Esophagus muscularis mucosa (tissue), 4 donors: Measurements from ENCODE around the gene BLID. TPM values are rescaled to one million over a fixed set of nuclear protein-coding genes. Genes with fewer than 3 reads are reported as not detected.

Source experiments
- DNase-seq: peaks from one replicate; pipeline ENCODE4 v3.0.0-alpha.2; 2017; ENCODE audit errors: extremely low spot score
- H3K27ac ChIP-seq, 4 donors: fragments of 200-600 bp; sonication (generic); replicated peaks in 1 of 4; 1 replicate in 3 of 4; 2 replicates in 1 of 4; pipeline ENCODE4 v1.5.1; 2016 to 2019; ENCODE audit warnings: mild to moderate bottlenecking in 1 of 4
- H3K27me3 ChIP-seq, 4 donors: fragments of 200-600 bp; sonication (generic); one replicate each; pipeline versions ENCODE4 v1.5.1 to v1.6.0; 2016 to 2019
- H3K36me3 ChIP-seq, 4 donors: fragments of 200-600 bp; sonication (generic); one replicate each; pipeline ENCODE4 v1.5.1; 2016 to 2019
- H3K4me1 ChIP-seq, 4 donors: fragments of 200-600 bp; sonication (generic); one replicate each; pipeline ENCODE4 v1.5.1; 2016 to 2019
- H3K4me3 ChIP-seq, 4 donors: fragments of 200-600 bp; sonication (generic); 1 replicate in 2 of 4; 2 replicates in 2 of 4; pipeline ENCODE4 v1.5.1; 2016 to 2019; ENCODE audit warnings: mild to moderate bottlenecking in 4 of 4, moderate library complexity in 1 of 4
- H3K9me3 ChIP-seq, 4 donors: fragments of 200-600 bp; sonication (generic); 1 replicate in 3 of 4; 2 replicates in 1 of 4; pipeline ENCODE4 v1.5.1; 2016 to 2019
- EP300 ChIP-seq: sonication (generic); formaldehyde crosslinking; IDR thresholded peaks from one replicate; pipeline ENCODE4 v1.6.1; 2017; ENCODE audit warnings: antibody characterized with exemption
- POLR2A ChIP-seq: fragments of 450-650 bp; IDR thresholded peaks from one replicate; pipeline ENCODE4 v1.6.1; 2017; ENCODE audit warnings: antibody characterized with exemption, moderate library complexity, mild to moderate bottlenecking, low read depth
- POLR2AphosphoS5 ChIP-seq, 2 donors: sonication (generic); formaldehyde crosslinking; IDR thresholded peaks; one replicate each; pipeline ENCODE4 v1.6.1; 2017; ENCODE audit warnings: antibody characterized with exemption in 2 of 2
- WGBS: methylation state at CpG from one replicate; pipeline ENCODE4 v1.1.5; 2018; 5-methylcytosine and 5-hydroxymethylcytosine counted together
- intact Hi-C: fragments of 100-400 bp; cut with DNase I; formaldehyde crosslinking; loops from one replicate; pipeline ENCODE4 v1.15.1; 2023
- total RNA-seq, 4 donors: library from RNA; depleted of rRNA; stranded (reverse); fragments of >200 nt; gene quantifications; one replicate each; pipeline versions ENCODE4 v1.1.0 to v1.2.1, GENCODE V29; 2016
- TF ChIP-seq, protein P1 (sequence below), 3 experiments: fragments of 200-600 bp in 2 of 3; fragments of 450-650 bp in 1 of 3; sonication (generic) in 2 of 3; IDR thresholded peaks; one replicate each; pipeline ENCODE4 v1.5.1; 2017 to 2019; ENCODE audit warnings: antibody characterized with exemption in 3 of 3, mild to moderate bottlenecking in 2 of 3, moderate library complexity in 1 of 3

Gene BLID
- total RNA-seq, 4 donors from 2014 or later: 0.99 to 3.3 (median 1.3) TPM; not detected in 1

GRCh38 chr11:122131126-122131525, 15.1 kb upstream of the BLID start:
- 77% methylated on average over 2 of the region's 2 CpGs for WGBS
- DNase-seq: no peak
- no peaks in the 10 kb centered on the region for H3K9me3 ChIP-seq
- no peak overlapping the region for H3K27ac ChIP-seq
- H3K27me3 ChIP-seq: no peaks in the 10 kb centered on the region
- H3K36me3 ChIP-seq: no peaks in the 10 kb centered on the region
- intact Hi-C loops: no loop called here
- TF ChIP-seq, protein P1, sequence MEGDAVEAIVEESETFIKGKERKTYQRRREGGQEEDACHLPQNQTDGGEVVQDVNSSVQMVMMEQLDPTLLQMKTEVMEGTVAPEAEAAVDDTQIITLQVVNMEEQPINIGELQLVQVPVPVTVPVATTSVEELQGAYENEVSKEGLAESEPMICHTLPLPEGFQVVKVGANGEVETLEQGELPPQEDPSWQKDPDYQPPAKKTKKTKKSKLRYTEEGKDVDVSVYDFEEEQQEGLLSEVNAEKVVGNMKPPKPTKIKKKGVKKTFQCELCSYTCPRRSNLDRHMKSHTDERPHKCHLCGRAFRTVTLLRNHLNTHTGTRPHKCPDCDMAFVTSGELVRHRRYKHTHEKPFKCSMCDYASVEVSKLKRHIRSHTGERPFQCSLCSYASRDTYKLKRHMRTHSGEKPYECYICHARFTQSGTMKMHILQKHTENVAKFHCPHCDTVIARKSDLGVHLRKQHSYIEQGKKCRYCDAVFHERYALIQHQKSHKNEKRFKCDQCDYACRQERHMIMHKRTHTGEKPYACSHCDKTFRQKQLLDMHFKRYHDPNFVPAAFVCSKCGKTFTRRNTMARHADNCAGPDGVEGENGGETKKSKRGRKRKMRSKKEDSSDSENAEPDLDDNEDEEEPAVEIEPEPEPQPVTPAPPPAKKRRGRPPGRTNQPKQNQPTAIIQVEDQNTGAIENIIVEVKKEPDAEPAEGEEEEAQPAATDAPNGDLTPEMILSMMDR (IDR thresholded peaks at IDR 0.05): no peak
- no peak for TF ChIP-seq EP300
- TF ChIP-seq POLR2AphosphoS5 (IDR thresholded peaks at IDR 0.05): no peak
- TF ChIP-seq POLR2A: no peak
- H3K4me1 ChIP-seq: peaks cover 0 to 1% (median under 1%) of the 10 kb centered on the region in 4 donors
- no peak overlapping the region for H3K4me3 ChIP-seq

DNA sequence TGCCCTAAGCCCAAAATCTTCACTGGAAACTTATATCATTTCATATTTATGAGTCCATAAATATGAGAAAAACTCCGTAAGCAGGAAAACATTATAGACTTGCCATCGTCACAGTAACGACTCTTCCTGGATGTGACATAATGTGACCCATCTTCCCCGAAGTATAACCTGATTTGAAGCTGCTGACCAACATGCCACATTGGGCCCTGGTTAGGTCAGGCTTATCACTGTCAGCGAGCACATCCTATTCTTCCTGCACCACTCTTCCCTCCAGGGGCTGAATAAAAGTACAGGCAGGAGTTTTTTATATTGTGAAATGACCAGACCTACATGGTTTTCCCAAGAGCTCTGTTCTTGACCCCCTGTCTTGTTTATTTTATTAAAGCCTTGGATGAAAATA, 12.1 kb upstream of the BLID start:
- DNase-seq: no peak
- Histone ChIP-seq H3K4me3 (no peak overlapping the region), H3K27ac (no peak overlapping the region), H3K9me3 (no peaks in the 10 kb centered on the region), H3K4me1 (no peaks in the 10 kb centered on the region), H3K27me3 (no peaks in the 10 kb centered on the region), H3K36me3 (no peaks in the 10 kb centered on the region)
- TF ChIP-seq POLR2AphosphoS5 (IDR thresholded peaks at IDR 0.05): no peak
- no peak for TF ChIP-seq EP300
- TF ChIP-seq, protein P1 (IDR thresholded peaks at IDR 0.05): no peak
- TF ChIP-seq POLR2A: no peak
- WGBS: 87% methylated on average over 5 of the region's 5 CpGs
- intact Hi-C loops: no loop called here

GRCh38 chr11:122127020-122127419, 11.0 kb upstream of the BLID start:
- H3K9me3 ChIP-seq: no peaks in the 10 kb centered on the region
- H3K27ac ChIP-seq: no peak overlapping the region
- DNase-seq: no peak
- intact Hi-C loops: no loop called here
- no peak for TF ChIP-seq POLR2AphosphoS5 (IDR thresholded peaks at IDR 0.05)
- H3K4me1 ChIP-seq: no peaks in the 10 kb centered on the region
- H3K4me3 ChIP-seq: no peak overlapping the region
- H3K36me3 ChIP-seq: no peaks in the 10 kb centered on the region
- no peaks in the 10 kb centered on the region for H3K27me3 ChIP-seq
- WGBS: 95% methylated on average over 1 of the region's 1 CpG

DNA sequence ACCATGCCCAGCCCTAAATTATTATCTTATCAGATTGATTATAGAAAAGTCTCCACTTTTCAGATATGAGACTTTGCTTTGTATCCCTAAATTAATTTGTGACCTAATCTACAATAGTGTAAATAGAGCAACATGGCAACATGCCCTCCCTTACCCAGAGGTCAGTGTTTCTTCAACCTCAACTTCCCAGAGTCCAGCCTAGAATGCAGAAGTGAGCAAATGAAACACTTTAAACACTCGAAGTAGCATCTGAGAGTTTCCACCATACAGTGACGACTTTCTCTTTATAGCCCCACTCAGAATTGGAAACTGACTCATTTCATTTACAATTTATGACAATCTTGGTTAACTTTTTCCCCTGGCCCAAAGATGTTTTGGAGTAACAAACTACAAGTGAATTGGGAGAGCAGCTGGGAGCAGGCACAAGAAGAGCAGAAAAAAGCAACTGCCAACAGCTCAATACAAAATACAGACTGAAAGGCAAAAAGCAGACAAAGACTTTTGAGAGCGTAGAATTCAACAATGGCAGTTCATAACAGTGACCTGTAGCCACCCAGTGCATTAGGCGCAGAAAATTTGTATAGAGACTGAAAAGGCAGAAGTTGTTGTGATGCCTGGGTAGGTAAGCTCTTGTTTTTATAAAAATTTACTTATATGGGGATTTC, 10.1 kb upstream of the BLID start:
- 80% methylated on average over 4 of the region's 4 CpGs for WGBS
- no peak for DNase-seq
- Histone ChIP-seq H3K27me3 (no peaks in the 10 kb centered on the region), H3K36me3 (no peaks in the 10 kb centered on the region), H3K4me1 (no peaks in the 10 kb centered on the region), H3K9me3 (no peaks in the 10 kb centered on the region), H3K4me3 (no peak overlapping the region), H3K27ac (no peak overlapping the region)
- intact Hi-C loops: no loop called here
- TF ChIP-seq, protein P1 (IDR thresholded peaks at IDR 0.05): no peak
- TF ChIP-seq POLR2A: no peak
- no peak for TF ChIP-seq POLR2AphosphoS5 (IDR thresholded peaks at IDR 0.05)
- no peak for TF ChIP-seq EP300

DNA sequence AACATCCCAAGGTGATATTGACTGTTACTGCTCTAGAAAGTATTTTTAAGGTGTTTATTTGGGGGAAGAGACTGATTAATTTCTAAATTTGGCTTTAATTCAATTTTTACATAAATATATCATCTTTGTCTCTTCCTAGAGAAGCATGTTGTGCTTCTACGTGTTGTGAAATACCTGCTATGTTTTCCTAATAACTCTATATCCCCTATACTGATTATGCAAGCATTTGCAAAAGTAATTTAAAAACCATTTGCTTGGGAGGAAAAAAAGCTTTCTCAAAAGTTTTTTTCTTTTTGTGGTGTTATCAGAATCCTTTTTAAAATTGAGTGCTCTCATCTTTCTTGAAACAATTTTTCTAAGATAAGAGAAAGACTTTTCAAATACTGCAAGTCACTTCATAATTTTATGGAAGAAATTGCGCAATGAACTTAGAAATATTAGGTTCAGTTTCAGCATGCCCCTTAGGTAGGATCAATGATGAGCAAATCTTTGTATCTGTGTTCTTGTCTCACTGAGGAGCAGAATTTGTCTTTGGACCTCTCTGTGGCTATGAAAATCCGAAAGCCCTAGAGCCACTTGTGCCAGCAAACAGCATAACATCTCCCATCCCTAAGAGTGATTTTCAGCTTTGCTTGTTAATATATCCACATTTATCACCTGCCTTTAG, 7.4 kb upstream of the BLID start:
- H3K27me3 ChIP-seq: no peaks in the 10 kb centered on the region
- 93% methylated on average over 3 of the region's 3 CpGs for WGBS
- H3K4me1 ChIP-seq: no peaks in the 10 kb centered on the region
- TF ChIP-seq, protein P1 (IDR thresholded peaks at IDR 0.05): no peak
- no peak for TF ChIP-seq POLR2A
- TF ChIP-seq EP300: no peak
- TF ChIP-seq POLR2AphosphoS5 (IDR thresholded peaks at IDR 0.05): no peak
- no peak for DNase-seq
- H3K9me3 ChIP-seq: no peaks in the 10 kb centered on the region
- no peaks in the 10 kb centered on the region for H3K36me3 ChIP-seq
- no peak overlapping the region for H3K27ac ChIP-seq
- intact Hi-C loops: no loop called here
- H3K4me3 ChIP-seq: no peak overlapping the region
